Measurements from ENCODE around the gene TECPR2. TPM values are rescaled to one million over a fixed set of nuclear protein-coding genes. Genes with fewer than 3 reads are reported as not detected.

Gene TECPR2
- total and polyA plus RNA-seq, 2 of the 13 experiments (the other 11 are each of a cell fraction or from before 2014, with no cell fraction given), result 3.5 to 5.7 TPM

DNA sequence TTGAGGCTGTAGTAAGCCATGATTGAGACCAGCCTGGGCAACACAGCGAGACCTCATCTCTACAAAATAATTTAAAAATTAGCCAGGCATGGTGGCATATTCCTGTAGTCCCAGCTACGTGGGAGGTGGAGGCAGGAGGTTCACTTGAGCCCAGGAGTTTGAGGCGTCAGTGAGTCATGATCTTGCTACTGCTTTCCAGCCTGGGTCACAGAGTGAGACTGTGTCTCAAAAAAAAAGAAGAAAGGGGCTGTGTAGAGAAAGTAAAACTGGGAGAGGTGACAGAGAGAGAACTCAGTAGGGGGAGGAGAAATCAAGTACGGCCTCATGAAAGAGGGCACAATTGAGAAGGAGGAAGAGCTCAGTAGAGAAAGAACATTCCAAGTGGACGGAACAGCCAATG is 12.4 kb downstream of the TECPR2 start (continued):
- TF ChIP-seq HMG20A (CRISPR knock-in tag; IDR thresholded peaks at IDR 0.05; ENCODE audit: borderline replicate concordance) (no peak), EZH2 (conservative IDR thresholded peaks at IDR 0.05; ENCODE audit: low read depth, low read length) (no peak)

DNA sequence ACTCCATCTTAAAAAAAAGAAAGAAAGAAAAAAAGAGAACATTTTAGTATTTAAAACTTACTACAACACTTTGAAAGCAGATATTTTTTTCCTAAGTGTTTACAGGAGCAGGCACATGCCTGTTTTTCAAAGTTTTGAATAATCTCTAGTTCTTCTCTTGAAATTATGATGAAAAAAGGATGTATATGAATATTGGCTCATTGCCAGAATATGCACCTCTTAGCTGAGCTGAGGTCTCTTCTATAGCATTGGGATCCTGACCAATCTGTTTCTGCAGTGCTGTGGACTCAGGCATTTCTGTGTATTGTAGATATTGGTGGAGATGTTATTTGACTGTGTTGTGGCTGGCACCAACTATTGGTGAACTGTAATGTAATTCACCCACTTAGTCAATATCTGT is 15.0 kb downstream of the TECPR2 start:
- H3K79me2 ChIP-seq (ENCODE audit: insufficient read depth, low read length), result no peaks in the 10 kb centered on the region
- DNase-seq (ENCODE audit: low spot score) (no peak), FAIRE-seq (no peak), ATAC-seq (no peak)
- H4K20me1 ChIP-seq (ENCODE audit: insufficient read depth, low read length), result no peaks in the 10 kb centered on the region
- H3K27me3 ChIP-seq (ENCODE audit: control insufficient read depth in 1 of 2, insufficient read depth in 2 of 2, low read length in 2 of 2), result no peaks in the 10 kb centered on the region
- H3K4me2 ChIP-seq (ENCODE audit: low read depth, low read length), result no peak overlapping the region
- TF ChIP-seq LCORL (IDR thresholded peaks at IDR 0.05) (peak; percentile 75), LCORL (CRISPR knock-in tag; IDR thresholded peaks at IDR 0.05) (no peak), ZNF224 (CRISPR knock-in tag; IDR thresholded peaks at IDR 0.05) (no peak)
- H2AFZ ChIP-seq (ENCODE audit: low read length), result no peak overlapping the region
- ChIA-PET POLR2A (no interaction called here), CTCF (ENCODE audit: low intra/inter-chr PET ratio, low total read pairs) (no interaction called here)
- intact Hi-C loops (cut with micrococcal nuclease; ENCODE audit: unreplicated experiment) (no loop called here), in situ Hi-C loops (cut with HindIII; ENCODE audit: extremely low pct_ligation_motif_present, low pct_unique_long_range_greater_than_20kb) (no loop called here)
- peaks cover 18% of the 10 kb centered on the region for H3K4me1 ChIP-seq (ENCODE audit: insufficient read depth, low read length)
- H3K9ac ChIP-seq (ENCODE audit: insufficient read depth, low read depth, low read length), result no peak overlapping the region
- H3K27ac ChIP-seq (ENCODE audit: extremely low read length, insufficient read depth, low read length), result no peak overlapping the region
- H3K4me3 ChIP-seq (replicated peaks in 1 of 3; ENCODE audit: insufficient read depth in 1 of 3, low read depth in 2 of 3, low read length in 3 of 3), result no peak overlapping the region
- peaks cover 3 to 12% of the 10 kb centered on the region in 2 experiments; a peak in 2 of 5 replicates for H3K36me3 ChIP-seq (replicated peaks in 1 of 2; ENCODE audit: control insufficient read depth in 1 of 2, insufficient read depth in 2 of 2, low read length in 2 of 2)
- H3K9me3 ChIP-seq (ENCODE audit: low read length), result no peaks in the 10 kb centered on the region
- BruUV-seq (replicated peaks), result no TSS peak

DNA sequence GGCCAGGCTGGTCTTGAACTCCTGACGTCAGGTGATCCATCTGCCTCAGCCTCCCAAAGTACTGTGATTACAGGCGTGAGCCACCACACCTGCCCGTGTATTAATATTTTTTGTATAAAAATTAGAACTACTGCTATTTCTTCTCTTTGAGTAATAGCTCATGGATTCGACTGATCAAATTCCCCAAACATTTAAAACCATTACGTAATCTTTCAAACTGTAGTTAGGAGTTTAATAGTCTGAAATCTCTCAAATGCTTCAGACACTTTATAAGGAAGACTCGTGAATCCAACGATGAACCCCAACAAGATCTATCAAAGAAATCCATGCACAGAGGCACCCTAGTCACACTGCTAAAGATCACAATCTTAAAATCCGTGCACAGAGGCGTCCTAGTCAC is 16.1 kb downstream of the TECPR2 start:
- no peak overlapping the region for H3K4me3 ChIP-seq (replicated peaks in 1 of 3; ENCODE audit: insufficient read depth in 1 of 3, low read depth in 2 of 3, low read length in 3 of 3)
- TF ChIP-seq CCDC6 (CRISPR knock-in tag; IDR thresholded peaks at IDR 0.05) (no peak), CEBPB (IDR thresholded peaks at IDR 0.05; ENCODE audit: borderline replicate concordance, low read depth, low read length) (peak; percentile 27; the same call in 1 of the 2 replicates)
- H3K27me3 ChIP-seq (ENCODE audit: control insufficient read depth in 1 of 2, insufficient read depth in 2 of 2, low read length in 2 of 2), result no peaks in the 10 kb centered on the region
- no TSS peak for BruUV-seq (replicated peaks)
- ATAC-seq (no peak), DNase-seq (ENCODE audit: low spot score) (no peak), FAIRE-seq (no peak)
- peaks cover 3 to 12% of the 10 kb centered on the region in 2 experiments; a peak in 2 of 5 replicates for H3K36me3 ChIP-seq (replicated peaks in 1 of 2; ENCODE audit: control insufficient read depth in 1 of 2, insufficient read depth in 2 of 2, low read length in 2 of 2)
- H3K4me1 ChIP-seq (ENCODE audit: insufficient read depth, low read length), result peaks cover 18% of the 10 kb centered on the region
- no peak overlapping the region for H3K27ac ChIP-seq (ENCODE audit: extremely low read length, insufficient read depth, low read length)
- no peaks in the 10 kb centered on the region for H3K79me2 ChIP-seq (ENCODE audit: insufficient read depth, low read length)
- no peak overlapping the region for H3K4me2 ChIP-seq (ENCODE audit: low read depth, low read length)
- no peaks in the 10 kb centered on the region for H4K20me1 ChIP-seq (ENCODE audit: insufficient read depth, low read length)
- POLR2A ChIA-PET, result no interaction called here
- in situ Hi-C loops (cut with HindIII; ENCODE audit: extremely low pct_ligation_motif_present, low pct_unique_long_range_greater_than_20kb), result no loop called here
- intact Hi-C loops (cut with micrococcal nuclease; ENCODE audit: unreplicated experiment), result no loop called here
- CTCF ChIA-PET (ENCODE audit: low intra/inter-chr PET ratio, low total read pairs), result no interaction called here
- no peak overlapping the region for H2AFZ ChIP-seq (ENCODE audit: low read length)
- no peak overlapping the region for H3K9ac ChIP-seq (ENCODE audit: insufficient read depth, low read depth, low read length)
- H3K9me3 ChIP-seq (ENCODE audit: low read length), result no peaks in the 10 kb centered on the region
- 98% methylated on average over 9 of the region's 9 CpGs for WGBS (ENCODE audit: low lambda C conversion rate)
